GM23338 (cell line): ENCODE data around the gene BNC2. TPM values are rescaled to one million over a fixed set of nuclear protein-coding genes. Genes with fewer than 3 reads are reported as not detected.

Experiments
- ATAC-seq: fragments of 200-7000 bp; cut with Tn5 transposase; 3 replicates; pipeline ENCODE4 v1.9.1; 2020
- DNase-seq: peaks from one replicate; pipeline ENCODE4 v3.0.0-alpha.2; 2015; ENCODE audit warnings: low spot score
- H2AFZ ChIP-seq: fragments of 200-600 bp; sonication (generic); 2 replicates; pipeline ENCODE4 v1.8.0; 2016; ENCODE audit warnings: antibody characterized with exemption, mild to moderate bottlenecking, moderate library complexity
- H3F3A ChIP-seq: fragments of 200-600 bp; sonication (generic); replicated peaks from 2 replicates; pipeline ENCODE4 v1.8.0; 2017; ENCODE audit warnings: antibody characterized with exemption, mixed run types, low read depth
- H3K27ac ChIP-seq: fragments of 200-600 bp; sonication (generic); 2 replicates; pipeline ENCODE4 v1.6.1; 2016; ENCODE audit warnings: low read depth
- H3K27me3 ChIP-seq: fragments of 200-600 bp; sonication (generic); 2 replicates; pipeline ENCODE4 v1.8.0; 2016; ENCODE audit warnings: mild to moderate bottlenecking, mixed run types, moderate library complexity; ENCODE audit not compliant: insufficient read depth
- H3K36me3 ChIP-seq: fragments of 200-600 bp; sonication (generic); 2 replicates; pipeline ENCODE4 v1.8.0; 2016; ENCODE audit warnings: mild to moderate bottlenecking; ENCODE audit not compliant: insufficient read depth
- H3K4me1 ChIP-seq: fragments of 200-600 bp; sonication (generic); 2 replicates; pipeline ENCODE4 v1.8.0; 2016; ENCODE audit warnings: mild to moderate bottlenecking, moderate library complexity; ENCODE audit not compliant: insufficient read depth
- H3K4me2 ChIP-seq: fragments of 200-600 bp; sonication (generic); 2 replicates; pipeline ENCODE4 v1.7.1; 2017; ENCODE audit warnings: mixed run types
- H3K4me3 ChIP-seq: fragments of 200-600 bp; sonication (generic); 2 replicates; pipeline ENCODE4 v1.6.1; 2016; ENCODE audit warnings: mixed run types
- H3K79me2 ChIP-seq: fragments of 200-600 bp; sonication (generic); replicated peaks from 2 replicates; pipeline ENCODE4 v1.8.0; 2017; ENCODE audit warnings: mild to moderate bottlenecking; ENCODE audit not compliant: insufficient read depth
- H3K9me2 ChIP-seq: fragments of 200-600 bp; sonication (generic); 2 replicates; pipeline ENCODE4 v1.8.0; 2017; ENCODE audit not compliant: insufficient read depth
- H4K20me1 ChIP-seq: fragments of 200-600 bp; sonication (generic); replicated peaks from 2 replicates; pipeline ENCODE4 v1.8.0; 2017; ENCODE audit warnings: mild to moderate bottlenecking; ENCODE audit not compliant: insufficient read depth
- H3K27ac Mint-ChIP-seq: 2 replicates; pipeline ENCODE4 v1.8.0; 2020; ENCODE audit warnings: inconsistent platforms, mild to moderate bottlenecking, moderate library complexity, mixed read lengths
- H3K27me3 Mint-ChIP-seq: 3 replicates; pipeline ENCODE4 v1.8.0; 2022; ENCODE audit warnings: low read depth, mild to moderate bottlenecking, moderate library complexity, mixed read lengths, inconsistent platforms; ENCODE audit not compliant: insufficient read depth, poor library complexity
- H3K36me3 Mint-ChIP-seq: 3 replicates; pipeline ENCODE4 v1.8.0; 2021; ENCODE audit warnings: low read depth, mild to moderate bottlenecking, inconsistent platforms, moderate library complexity, mixed read lengths
- H3K4me1 Mint-ChIP-seq: 3 replicates; pipeline ENCODE4 v1.8.0; 2020; ENCODE audit warnings: mild to moderate bottlenecking, inconsistent platforms, mixed read lengths
- H3K4me3 Mint-ChIP-seq: 3 replicates; pipeline ENCODE4 v1.8.0; 2021; ENCODE audit warnings: moderate library complexity, mild to moderate bottlenecking, inconsistent platforms, mixed read lengths
- H3K9me3 Mint-ChIP-seq: 3 replicates; pipeline ENCODE4 v1.8.0; 2020; ENCODE audit warnings: moderate library complexity, mild to moderate bottlenecking, inconsistent platforms, mixed read lengths
- EZH2phosphoT487 ChIP-seq: fragments of 200-600 bp; sonication (generic); IDR thresholded peaks from one replicate; pipeline ENCODE4 v1.8.1; 2018; ENCODE audit warnings: antibody characterized with exemption; ENCODE audit not compliant: unreplicated experiment
- NANOG ChIP-seq: IDR thresholded peaks from 2 replicates; pipeline ENCODE4 v1.6.1; 2016; ENCODE audit warnings: antibody characterized with exemption, borderline replicate concordance
- POLR2AphosphoS5 ChIP-seq: IDR thresholded peaks from 2 replicates; pipeline ENCODE4 v1.6.1; 2016; ENCODE audit warnings: antibody characterized with exemption, low read depth
- STAT1 ChIP-seq: IDR thresholded peaks from one replicate; pipeline ENCODE4 v1.6.1; 2016; ENCODE audit warnings: antibody characterized with exemption; ENCODE audit not compliant: unreplicated experiment
- ZNF114 ChIP-seq: fragments of 250-450 bp; sonication (Bioruptor Pico); IDR thresholded peaks from 2 replicates; pipeline ENCODE4 v1.5.0; 2020; ENCODE audit warnings: mild to moderate bottlenecking, moderate library complexity
- ZNF331 ChIP-seq: fragments of 250-450 bp; sonication (Bioruptor Pico); IDR thresholded peaks from 2 replicates; pipeline ENCODE4 v1.5.0; 2020; ENCODE audit warnings: low read depth, mild to moderate bottlenecking, moderate library complexity
- polyA plus RNA-seq: library from polyadenylated mRNA; unstranded; fragments of >200 nt; fragmentation: Nextera tagmentation; extraction: Ambion mirVana; gene quantifications from 2 replicates; pipeline ENCODE4 v1.2.1, GENCODE V29; 2016
- total RNA-seq: library from RNA; depleted of rRNA; stranded (reverse); fragments of >200 nt; shearing (Covaris generic); gene quantifications from 2 replicates; pipeline ENCODE4 v1.2.3, GENCODE V29; 2014
- TF ChIP-seq, protein P1 (sequence below), 2 experiments: fragments of 200-600 bp in 1 of 2; sonication (generic) in 1 of 2; conservative IDR thresholded peaks; 2 replicates each; pipeline versions ENCODE4 v1.5.1 to v1.6.1; 2016 to 2017; ENCODE audit warnings: antibody characterized with exemption in 2 of 2, low read depth in 2 of 2, mild to moderate bottlenecking in 2 of 2, moderate library complexity in 1 of 2
- TF ChIP-seq, protein P2 (sequence below): fragments of 250-450 bp; sonication (Bioruptor Pico); IDR thresholded peaks from 2 replicates; pipeline ENCODE4 v1.5.0; 2020; ENCODE audit warnings: mild to moderate bottlenecking, moderate library complexity

BNC2 gene
- total and polyA plus RNA-seq, 2 experiments from 2014 or later, result 12.7 to 13.2 TPM

GRCh38 chr9:16732546-16732945 is 137.9 kb downstream of the BNC2 start:
- H2AFZ ChIP-seq, result no peak overlapping the region
- ATAC-seq (no peak), DNase-seq (no peak)
- H3K9me2 ChIP-seq, result no peaks in the 10 kb centered on the region
- Mint-ChIP-seq H3K36me3 (peaks cover 2% of the 10 kb centered on the region; the same call in 2 of the 3 replicates), H3K27ac (no peak overlapping the region), H3K27me3 (peaks cover 4% of the 10 kb centered on the region), H3K4me1 (peaks cover 70% of the 10 kb centered on the region), H3K4me3 (no peak overlapping the region), H3K9me3 (no peaks in the 10 kb centered on the region)
- no peak for TF ChIP-seq EZH2phosphoT487
- H3K4me2 ChIP-seq, result peak overlapping the region; percentile 35
- H3K4me1 ChIP-seq, result peaks cover 80% of the 10 kb centered on the region
- no peaks in the 10 kb centered on the region; the same call in 1 of the 2 replicates for H3F3A ChIP-seq
- no peak overlapping the region for H3K4me3 ChIP-seq
- no peak overlapping the region for H3K27ac ChIP-seq
- H4K20me1 ChIP-seq, result no peaks in the 10 kb centered on the region
- H3K36me3 ChIP-seq, result no peaks in the 10 kb centered on the region
- no peaks in the 10 kb centered on the region for H3K27me3 ChIP-seq
- peaks cover 15% of the 10 kb centered on the region for H3K79me2 ChIP-seq

DNA sequence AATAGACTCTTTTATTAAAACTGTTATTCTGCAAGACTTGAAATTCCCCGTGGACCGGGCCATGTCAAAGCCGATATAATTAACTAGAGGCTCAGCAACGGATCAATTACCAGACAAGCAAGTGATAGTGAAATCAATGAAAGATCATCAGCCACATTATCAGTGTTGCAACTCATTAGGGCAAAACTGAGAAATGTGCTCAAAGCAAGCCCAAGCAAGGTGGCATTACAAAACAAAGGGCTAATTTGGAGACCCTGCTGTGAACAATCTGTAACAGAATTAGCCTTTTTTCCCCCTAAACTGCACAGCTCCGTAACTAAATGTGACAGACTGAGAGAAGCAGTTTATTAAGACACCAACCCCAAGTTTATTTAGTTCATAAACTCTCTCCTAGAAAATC is 140.3 kb downstream of the BNC2 start:
- H3K4me1 Mint-ChIP-seq, result peaks cover 81% of the 10 kb centered on the region
- H3K27me3 Mint-ChIP-seq, result peaks cover 2% of the 10 kb centered on the region
- Histone ChIP-seq H3K4me1 (peaks cover 89% of the 10 kb centered on the region), H3K4me2 (peak overlapping the region; percentile 79), H4K20me1 (no peaks in the 10 kb centered on the region), H3K27me3 (no peaks in the 10 kb centered on the region), H3K4me3 (peak overlapping the region; percentile 47), H3K9me2 (no peaks in the 10 kb centered on the region), H3K79me2 (peaks cover 18% of the 10 kb centered on the region), H3K27ac (peak overlapping the region; percentile 40), H3F3A (no peaks in the 10 kb centered on the region; the same call in 1 of the 2 replicates), H3K36me3 (no peaks in the 10 kb centered on the region), H2AFZ (no peak overlapping the region)
- H3K9me3 Mint-ChIP-seq, result no peaks in the 10 kb centered on the region
- ATAC-seq, result no peak
- peak overlapping the region; percentile 52 for H3K4me3 Mint-ChIP-seq
- H3K27ac Mint-ChIP-seq, result 0 out of 2 replicates have a peak overlapping the region, but pooled peaks have one; percentile 42
- DNase-seq, result peak; percentile 50
- H3K36me3 Mint-ChIP-seq, result no peaks in the 10 kb centered on the region
- no peak for TF ChIP-seq ZNF331 (CRISPR knock-in tag)
- TF ChIP-seq NANOG, result peak; percentile 32; the same call in 1 of the 2 replicates

GRCh38 chr9:16729651-16730050 is 140.8 kb downstream of the BNC2 start:
- peak overlapping the region; percentile 47 for H3K4me3 ChIP-seq
- ATAC-seq (peak; percentile 4; the same call in 2 of the 3 replicates), DNase-seq (no peak)
- peaks cover 21% of the 10 kb centered on the region for H3K79me2 ChIP-seq
- H3F3A ChIP-seq, result no peaks in the 10 kb centered on the region; the same call in 1 of the 2 replicates
- peaks cover 86% of the 10 kb centered on the region for H3K4me1 ChIP-seq
- Mint-ChIP-seq H3K9me3 (no peaks in the 10 kb centered on the region), H3K27ac (peak overlapping the region; percentile 42; the same call in 1 of the 2 replicates), H3K27me3 (peaks cover 2% of the 10 kb centered on the region), H3K36me3 (no peaks in the 10 kb centered on the region), H3K4me3 (peak overlapping the region; percentile 52), H3K4me1 (peaks cover 80% of the 10 kb centered on the region)
- peak overlapping the region; percentile 79 for H3K4me2 ChIP-seq
- H2AFZ ChIP-seq, result no peak overlapping the region
- no peaks in the 10 kb centered on the region for H3K27me3 ChIP-seq
- H3K9me2 ChIP-seq, result no peaks in the 10 kb centered on the region
- H3K36me3 ChIP-seq, result no peaks in the 10 kb centered on the region
- H4K20me1 ChIP-seq, result no peaks in the 10 kb centered on the region
- 0 out of 2 replicates have a peak overlapping the region, but pooled peaks have one; percentile 40 for H3K27ac ChIP-seq
- TF ChIP-seq POLR2AphosphoS5, result no peak
- TF ChIP-seq, protein P1, sequence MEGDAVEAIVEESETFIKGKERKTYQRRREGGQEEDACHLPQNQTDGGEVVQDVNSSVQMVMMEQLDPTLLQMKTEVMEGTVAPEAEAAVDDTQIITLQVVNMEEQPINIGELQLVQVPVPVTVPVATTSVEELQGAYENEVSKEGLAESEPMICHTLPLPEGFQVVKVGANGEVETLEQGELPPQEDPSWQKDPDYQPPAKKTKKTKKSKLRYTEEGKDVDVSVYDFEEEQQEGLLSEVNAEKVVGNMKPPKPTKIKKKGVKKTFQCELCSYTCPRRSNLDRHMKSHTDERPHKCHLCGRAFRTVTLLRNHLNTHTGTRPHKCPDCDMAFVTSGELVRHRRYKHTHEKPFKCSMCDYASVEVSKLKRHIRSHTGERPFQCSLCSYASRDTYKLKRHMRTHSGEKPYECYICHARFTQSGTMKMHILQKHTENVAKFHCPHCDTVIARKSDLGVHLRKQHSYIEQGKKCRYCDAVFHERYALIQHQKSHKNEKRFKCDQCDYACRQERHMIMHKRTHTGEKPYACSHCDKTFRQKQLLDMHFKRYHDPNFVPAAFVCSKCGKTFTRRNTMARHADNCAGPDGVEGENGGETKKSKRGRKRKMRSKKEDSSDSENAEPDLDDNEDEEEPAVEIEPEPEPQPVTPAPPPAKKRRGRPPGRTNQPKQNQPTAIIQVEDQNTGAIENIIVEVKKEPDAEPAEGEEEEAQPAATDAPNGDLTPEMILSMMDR (conservative IDR thresholded peaks at IDR 0.05; ENCODE audit: low read depth in 2 of 2), result no peak
- no peak for TF ChIP-seq STAT1
- TF ChIP-seq, protein P2, sequence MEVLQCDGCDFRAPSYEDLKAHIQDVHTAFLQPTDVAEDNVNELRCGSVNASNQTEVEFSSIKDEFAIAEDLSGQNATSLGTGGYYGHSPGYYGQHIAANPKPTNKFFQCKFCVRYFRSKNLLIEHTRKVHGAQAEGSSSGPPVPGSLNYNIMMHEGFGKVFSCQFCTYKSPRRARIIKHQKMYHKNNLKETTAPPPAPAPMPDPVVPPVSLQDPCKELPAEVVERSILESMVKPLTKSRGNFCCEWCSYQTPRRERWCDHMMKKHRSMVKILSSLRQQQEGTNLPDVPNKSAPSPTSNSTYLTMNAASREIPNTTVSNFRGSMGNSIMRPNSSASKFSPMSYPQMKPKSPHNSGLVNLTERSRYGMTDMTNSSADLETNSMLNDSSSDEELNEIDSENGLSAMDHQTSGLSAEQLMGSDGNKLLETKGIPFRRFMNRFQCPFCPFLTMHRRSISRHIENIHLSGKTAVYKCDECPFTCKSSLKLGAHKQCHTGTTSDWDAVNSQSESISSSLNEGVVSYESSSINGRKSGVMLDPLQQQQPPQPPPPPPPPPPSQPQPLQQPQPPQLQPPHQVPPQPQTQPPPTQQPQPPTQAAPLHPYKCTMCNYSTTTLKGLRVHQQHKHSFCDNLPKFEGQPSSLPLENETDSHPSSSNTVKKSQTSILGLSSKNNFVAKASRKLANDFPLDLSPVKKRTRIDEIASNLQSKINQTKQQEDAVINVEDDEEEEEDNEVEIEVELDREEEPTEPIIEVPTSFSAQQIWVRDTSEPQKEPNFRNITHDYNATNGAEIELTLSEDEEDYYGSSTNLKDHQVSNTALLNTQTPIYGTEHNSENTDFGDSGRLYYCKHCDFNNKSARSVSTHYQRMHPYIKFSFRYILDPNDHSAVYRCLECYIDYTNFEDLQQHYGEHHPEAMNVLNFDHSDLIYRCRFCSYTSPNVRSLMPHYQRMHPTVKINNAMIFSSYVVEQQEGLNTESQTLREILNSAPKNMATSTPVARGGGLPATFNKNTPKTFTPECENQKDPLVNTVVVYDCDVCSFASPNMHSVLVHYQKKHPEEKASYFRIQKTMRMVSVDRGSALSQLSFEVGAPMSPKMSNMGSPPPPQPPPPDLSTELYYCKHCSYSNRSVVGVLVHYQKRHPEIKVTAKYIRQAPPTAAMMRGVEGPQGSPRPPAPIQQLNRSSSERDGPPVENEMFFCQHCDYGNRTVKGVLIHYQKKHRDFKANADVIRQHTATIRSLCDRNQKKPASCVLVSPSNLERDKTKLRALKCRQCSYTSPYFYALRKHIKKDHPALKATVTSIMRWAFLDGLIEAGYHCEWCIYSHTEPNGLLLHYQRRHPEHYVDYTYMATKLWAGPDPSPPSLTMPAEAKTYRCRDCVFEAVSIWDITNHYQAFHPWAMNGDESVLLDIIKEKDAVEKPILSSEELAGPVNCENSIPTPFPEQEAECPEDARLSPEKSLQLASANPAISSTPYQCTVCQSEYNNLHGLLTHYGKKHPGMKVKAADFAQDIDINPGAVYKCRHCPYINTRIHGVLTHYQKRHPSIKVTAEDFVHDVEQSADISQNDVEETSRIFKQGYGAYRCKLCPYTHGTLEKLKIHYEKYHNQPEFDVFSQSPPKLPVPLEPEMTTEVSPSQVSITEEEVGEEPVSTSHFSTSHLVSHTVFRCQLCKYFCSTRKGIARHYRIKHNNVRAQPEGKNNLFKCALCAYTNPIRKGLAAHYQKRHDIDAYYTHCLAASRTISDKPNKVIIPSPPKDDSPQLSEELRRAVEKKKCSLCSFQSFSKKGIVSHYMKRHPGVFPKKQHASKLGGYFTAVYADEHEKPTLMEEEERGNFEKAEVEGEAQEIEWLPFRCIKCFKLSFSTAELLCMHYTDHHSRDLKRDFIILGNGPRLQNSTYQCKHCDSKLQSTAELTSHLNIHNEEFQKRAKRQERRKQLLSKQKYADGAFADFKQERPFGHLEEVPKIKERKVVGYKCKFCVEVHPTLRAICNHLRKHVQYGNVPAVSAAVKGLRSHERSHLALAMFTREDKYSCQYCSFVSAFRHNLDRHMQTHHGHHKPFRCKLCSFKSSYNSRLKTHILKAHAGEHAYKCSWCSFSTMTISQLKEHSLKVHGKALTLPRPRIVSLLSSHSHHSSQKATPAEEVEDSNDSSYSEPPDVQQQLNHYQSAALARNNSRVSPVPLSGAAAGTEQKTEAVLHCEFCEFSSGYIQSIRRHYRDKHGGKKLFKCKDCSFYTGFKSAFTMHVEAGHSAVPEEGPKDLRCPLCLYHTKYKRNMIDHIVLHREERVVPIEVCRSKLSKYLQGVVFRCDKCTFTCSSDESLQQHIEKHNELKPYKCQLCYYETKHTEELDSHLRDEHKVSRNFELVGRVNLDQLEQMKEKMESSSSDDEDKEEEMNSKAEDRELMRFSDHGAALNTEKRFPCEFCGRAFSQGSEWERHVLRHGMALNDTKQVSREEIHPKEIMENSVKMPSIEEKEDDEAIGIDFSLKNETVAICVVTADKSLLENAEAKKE (CRISPR knock-in tag), result no peak
- no peak for TF ChIP-seq ZNF114 (CRISPR knock-in tag)
